ENCODE results near the gene EMP3. TPM values are rescaled to one million over a fixed set of nuclear protein-coding genes. Genes with fewer than 3 reads are reported as not detected.
"Not testable (repeated sequence)": the region's sequence is repeated elsewhere in the genome, so short reads cannot be mapped to it uniquely, and the experiment has no call there.

The EMP3 gene
- total and polyA plus RNA-seq, 5 donors = 58.0 to 114 (median 78.9) TPM

- Histone ChIP-seq H3K27me3 (ENCODE audit: control insufficient read depth, insufficient read depth) (no peaks in the 10 kb centered on the region), H3K9me3 (ENCODE audit: control insufficient read depth, low read length) (no peaks in the 10 kb centered on the region), H3K4me3 (ENCODE audit: low read length) (no peak overlapping the region), H3K4me1 (ENCODE audit: control insufficient read depth, insufficient read depth, low read length) (no peaks in the 10 kb centered on the region), H3K27ac (ENCODE audit: low read length) (no peak overlapping the region)
- no peak for ATAC-seq
- intact Hi-C loops (cut with DNase I) = loop anchor here in 1 of 4 donors (10.0 kb wide), 1 partner anchor 269 kb away; no protein-coding TSS in a partner anchor
- DNase-seq = no peak
- 76% methylated on average over 7 of the region's 7 CpGs for WGBS
Observed at GRCh38 chr19:48315712-48316111, 9.6 kb upstream of the EMP3 start.

GRCh38 chr19:48317708-48317960 is 7.7 kb upstream of the EMP3 start:
- DNase-seq = peak in 1 of 3 donors; percentile 41
- H3K4me1 ChIP-seq (ENCODE audit: control insufficient read depth, insufficient read depth, low read length); H3K9me3 ChIP-seq (ENCODE audit: control insufficient read depth, low read length); H3K27ac ChIP-seq (ENCODE audit: low read length); H3K27me3 ChIP-seq (ENCODE audit: control insufficient read depth, insufficient read depth); H3K4me3 ChIP-seq (ENCODE audit: low read length); ATAC-seq: not testable (repeated sequence)
- WGBS = 59% methylated on average over 9 of the region's 9 CpGs
- intact Hi-C loops (cut with DNase I) = loop anchor here in 1 of 4 donors (10.0 kb wide), 1 partner anchor 267 kb away; no protein-coding TSS in a partner anchor

GRCh38 chr19:48318286-48318987 is 6.9 kb upstream of the EMP3 start:
- H3K4me1 ChIP-seq (ENCODE audit: control insufficient read depth, insufficient read depth, low read length) = no peaks in the 10 kb centered on the region
- ATAC-seq (no peak), DNase-seq (no peak)
- H3K9me3 ChIP-seq (ENCODE audit: control insufficient read depth, low read length) = no peaks in the 10 kb centered on the region
- H3K27ac ChIP-seq (ENCODE audit: low read length) = no peak overlapping the region
- no peaks in the 10 kb centered on the region for H3K27me3 ChIP-seq (ENCODE audit: control insufficient read depth, insufficient read depth)
- no peak overlapping the region for H3K4me3 ChIP-seq (ENCODE audit: low read length)
- WGBS = 94% methylated on average over 21 of the region's 21 CpGs
- intact Hi-C loops (cut with DNase I) = loop anchor here in 1 of 4 donors (10.0 kb wide), 1 partner anchor 266 kb away; no protein-coding TSS in a partner anchor

GRCh38 chr19:48319647-48320541 is 5.5 kb upstream of the EMP3 start:
- peak; percentile 85 to 95 (median 94) for DNase-seq
- H3K4me1 ChIP-seq (ENCODE audit: control insufficient read depth, insufficient read depth, low read length) = no peaks in the 10 kb centered on the region
- no peaks in the 10 kb centered on the region for H3K27me3 ChIP-seq (ENCODE audit: control insufficient read depth, insufficient read depth)
- no peak overlapping the region for H3K4me3 ChIP-seq (ENCODE audit: low read length)
- peak; percentile 52 to 57 for ATAC-seq
- H3K9me3 ChIP-seq (ENCODE audit: control insufficient read depth, low read length) = no peaks in the 10 kb centered on the region
- intact Hi-C loops (cut with DNase I) = loop anchor here in 1 of 4 donors (10.0 kb wide), 1 partner anchor 265 kb away; no protein-coding TSS in a partner anchor
- WGBS = 35% methylated on average over 16 of the region's 16 CpGs
- H3K27ac ChIP-seq (ENCODE audit: low read length) = peak overlapping the region; percentile 13

- peak overlapping the region; percentile 95 for H3K27ac ChIP-seq (ENCODE audit: low read length)
- intact Hi-C loops (cut with DNase I) = no loop called here
- H3K4me3 ChIP-seq (ENCODE audit: low read length) = peak overlapping the region; percentile 45
- H3K4me1 ChIP-seq (ENCODE audit: control insufficient read depth, insufficient read depth, low read length) = no peaks in the 10 kb centered on the region
- H3K9me3 ChIP-seq (ENCODE audit: control insufficient read depth, low read length) = no peaks in the 10 kb centered on the region
- under 1% methylated on average over 22 of the region's 22 CpGs for WGBS
- H3K27me3 ChIP-seq (ENCODE audit: control insufficient read depth, insufficient read depth) = no peaks in the 10 kb centered on the region
- ATAC-seq = peak; percentile 84 to 87
- peak; percentile 98 to 99 (median 99) for DNase-seq
Observed at GRCh38 chr19:48321372-48321621, 4.1 kb upstream of the EMP3 start.

- peak overlapping the region; percentile 95 for H3K27ac ChIP-seq (ENCODE audit: low read length)
- DNase-seq (peak; percentile 99 to 100 (median 100)), ATAC-seq (peak; percentile 91 to 94)
- H3K4me3 ChIP-seq (ENCODE audit: low read length) = peak overlapping the region; percentile 45
- no peaks in the 10 kb centered on the region for H3K4me1 ChIP-seq (ENCODE audit: control insufficient read depth, insufficient read depth, low read length)
- H3K9me3 ChIP-seq (ENCODE audit: control insufficient read depth, low read length) = no peaks in the 10 kb centered on the region
- no peaks in the 10 kb centered on the region for H3K27me3 ChIP-seq (ENCODE audit: control insufficient read depth, insufficient read depth)
- intact Hi-C loops (cut with DNase I) = no loop called here
- WGBS = 2% methylated on average over 63 of the region's 63 CpGs
Observed at GRCh38 chr19:48321622-48322591, 3.4 kb upstream of the EMP3 start.

GRCh38 chr19:48329167-48329891 is 4.0 kb downstream of the EMP3 start:
- intact Hi-C loops (cut with DNase I) = no loop called here
- WGBS = 75% methylated on average over 15 of the region's 15 CpGs
- ATAC-seq = no peak

GRCh38 chr19:48330012-48330681 is 4.8 kb downstream of the EMP3 start:
- Histone ChIP-seq H3K27me3 (ENCODE audit: control insufficient read depth, insufficient read depth) (no peaks in the 10 kb centered on the region), H3K27ac (ENCODE audit: low read length) (peak overlapping the region; percentile 91), H3K4me3 (ENCODE audit: low read length) (peak overlapping the region; percentile 64), H3K4me1 (ENCODE audit: control insufficient read depth, insufficient read depth, low read length) (no peaks in the 10 kb centered on the region), H3K9me3 (ENCODE audit: control insufficient read depth, low read length) (no peaks in the 10 kb centered on the region)
- DNase-seq (peak; percentile 47 to 86 (median 85)), ATAC-seq (peak; percentile 15 to 37)
- 35% methylated on average over 41 of the region's 41 CpGs for WGBS
- intact Hi-C loops (cut with DNase I) = no loop called here

More at GRCh38 chr19:48329167-48329891, 4.0 kb downstream of the EMP3 start:
- H3K4me1 ChIP-seq (ENCODE audit: control insufficient read depth, insufficient read depth, low read length) = no peaks in the 10 kb centered on the region
- H3K27ac ChIP-seq (ENCODE audit: low read length) = no peak overlapping the region
- no peak for DNase-seq
- H3K27me3 ChIP-seq (ENCODE audit: control insufficient read depth, insufficient read depth) = no peaks in the 10 kb centered on the region
- H3K4me3 ChIP-seq (ENCODE audit: low read length) = no peak overlapping the region
- H3K9me3 ChIP-seq (ENCODE audit: control insufficient read depth, low read length) = no peaks in the 10 kb centered on the region

GRCh38 chr19:48332351-48332661 is 7.0 kb downstream of the EMP3 start:
- intact Hi-C loops (cut with DNase I) = no loop called here
- H3K27ac ChIP-seq (ENCODE audit: low read length) = peak overlapping the region; percentile 71
- WGBS = 50% methylated on average over 6 of the region's 6 CpGs
- no peaks in the 10 kb centered on the region for H3K4me1 ChIP-seq (ENCODE audit: control insufficient read depth, insufficient read depth, low read length)
- no peaks in the 10 kb centered on the region for H3K9me3 ChIP-seq (ENCODE audit: control insufficient read depth, low read length)
- no peaks in the 10 kb centered on the region for H3K27me3 ChIP-seq (ENCODE audit: control insufficient read depth, insufficient read depth)
- H3K4me3 ChIP-seq (ENCODE audit: low read length) = no peak overlapping the region
- DNase-seq (no peak), ATAC-seq (no peak)

Data from right cardiac atrium (tissue), 5 donors.